Testis (tissue), 3 donors: ENCODE data around the gene HNRNPA3. TPM values are rescaled to one million over a fixed set of nuclear protein-coding genes. Genes with fewer than 3 reads are reported as not detected.
A peak's percentile ranks its signal among the peaks of the same experiment; 100 is the strongest.

ENCODE experiments used
- DNase-seq: peaks from one replicate; pipeline ENCODE4 v3.0.0-alpha.2; 2019
- H3K27ac ChIP-seq, 2 donors: fragments of 200-600 bp; sonication (generic); one replicate each; pipeline ENCODE4 v1.5.1; 2019
- H3K27me3 ChIP-seq: fragments of 200-600 bp; sonication (generic); one replicate; pipeline ENCODE4 v1.5.1; 2019
- H3K36me3 ChIP-seq: fragments of 200-600 bp; sonication (generic); one replicate; pipeline ENCODE4 v1.5.1; 2017; ENCODE audit warnings: low read depth; ENCODE audit errors: missing control alignments
- H3K4me1 ChIP-seq: fragments of 200-600 bp; sonication (generic); one replicate; pipeline ENCODE4 v1.5.1; 2019
- H3K4me3 ChIP-seq, 2 donors: fragments of 200-600 bp; sonication (generic); one replicate each; pipeline ENCODE4 v1.5.1; 2017 to 2019
- H3K9me3 ChIP-seq: fragments of 200-600 bp; sonication (generic); one replicate; pipeline ENCODE4 v1.5.1; 2017
- POLR2A ChIP-seq: fragments of 450-650 bp; IDR thresholded peaks from one replicate; pipeline ENCODE4 v1.6.1; 2017; ENCODE audit warnings: antibody characterized with exemption, mild to moderate bottlenecking, moderate library complexity
- WGBS, 2 donors: methylation state at CpG; one replicate each; pipeline ENCODE4 v1.1.5; 2018; 5-methylcytosine and 5-hydroxymethylcytosine counted together
- intact Hi-C: fragments of 100-400 bp; cut with DNase I; formaldehyde crosslinking; loops from one replicate; pipeline ENCODE4 v1.15.1; 2023; ENCODE audit warnings: low total_unique reads
- polyA plus RNA-seq: library from polyadenylated mRNA; stranded (reverse); fragments of 350-450 nt; fragmentation: Illumina TruSeq; extraction: RNeasy Lipid Tissue Mini Kit (QIAGEN cat#74804); gene quantifications from one replicate; pipeline ENCODE4 v1.2.3, GENCODE V29; 2014; ENCODE audit warnings: low read depth, low replicate concordance; ENCODE audit not compliant: insufficient read depth
- total RNA-seq, 2 donors: library from RNA; depleted of rRNA; stranded (reverse); fragments of >200 nt; gene quantifications; one replicate each; pipeline ENCODE4 v1.2.3, GENCODE V29; 2016
- TF ChIP-seq, protein P1 (sequence below), 3 experiments: fragments of 450-650 bp in 2 of 3; fragments of 200-600 bp in 1 of 3; sonication (generic) in 1 of 3; IDR thresholded peaks; one replicate each; pipeline ENCODE4 v1.5.1; 2016 to 2019; ENCODE audit warnings: antibody characterized with exemption in 3 of 3, mild to moderate bottlenecking in 2 of 3, moderate library complexity in 1 of 3

Gene HNRNPA3
- total and polyA plus RNA-seq, 3 donors from 2014 or later: 81.3 to 284 (median 103) TPM

DNA sequence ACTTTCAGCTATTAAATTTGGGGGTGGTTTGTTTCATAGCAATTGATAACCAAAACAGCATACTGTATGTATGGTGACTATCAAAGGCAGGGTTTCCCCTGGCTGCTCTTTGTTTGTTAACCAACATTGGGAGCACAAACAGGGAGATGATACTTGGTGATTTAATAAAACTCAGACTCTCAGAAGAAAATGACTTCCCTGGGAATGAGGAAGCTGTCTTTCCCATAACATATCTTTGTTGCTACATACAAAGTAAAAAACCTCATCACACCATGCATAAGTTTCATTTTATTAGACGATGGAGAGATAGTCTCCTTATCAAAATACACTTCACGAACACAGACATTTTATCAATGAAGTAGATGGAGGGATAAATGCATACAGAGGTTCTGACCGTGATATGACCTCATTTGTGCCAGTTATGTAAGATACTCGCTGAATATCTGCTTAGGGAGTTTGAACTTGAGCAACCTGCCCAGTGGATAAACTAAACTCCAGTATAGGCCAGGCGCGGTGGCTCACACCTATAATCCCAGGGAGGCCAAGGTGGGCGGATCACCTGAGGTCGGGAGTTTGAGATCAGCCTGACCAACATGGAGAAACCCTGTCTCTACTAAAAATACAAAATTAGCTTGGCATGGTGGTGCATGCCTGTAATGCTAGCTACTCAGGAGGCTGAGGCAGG lies 55.7 kb downstream of the HNRNPA3 start:
- no peak for TF ChIP-seq POLR2A
- TF ChIP-seq, protein P1, sequence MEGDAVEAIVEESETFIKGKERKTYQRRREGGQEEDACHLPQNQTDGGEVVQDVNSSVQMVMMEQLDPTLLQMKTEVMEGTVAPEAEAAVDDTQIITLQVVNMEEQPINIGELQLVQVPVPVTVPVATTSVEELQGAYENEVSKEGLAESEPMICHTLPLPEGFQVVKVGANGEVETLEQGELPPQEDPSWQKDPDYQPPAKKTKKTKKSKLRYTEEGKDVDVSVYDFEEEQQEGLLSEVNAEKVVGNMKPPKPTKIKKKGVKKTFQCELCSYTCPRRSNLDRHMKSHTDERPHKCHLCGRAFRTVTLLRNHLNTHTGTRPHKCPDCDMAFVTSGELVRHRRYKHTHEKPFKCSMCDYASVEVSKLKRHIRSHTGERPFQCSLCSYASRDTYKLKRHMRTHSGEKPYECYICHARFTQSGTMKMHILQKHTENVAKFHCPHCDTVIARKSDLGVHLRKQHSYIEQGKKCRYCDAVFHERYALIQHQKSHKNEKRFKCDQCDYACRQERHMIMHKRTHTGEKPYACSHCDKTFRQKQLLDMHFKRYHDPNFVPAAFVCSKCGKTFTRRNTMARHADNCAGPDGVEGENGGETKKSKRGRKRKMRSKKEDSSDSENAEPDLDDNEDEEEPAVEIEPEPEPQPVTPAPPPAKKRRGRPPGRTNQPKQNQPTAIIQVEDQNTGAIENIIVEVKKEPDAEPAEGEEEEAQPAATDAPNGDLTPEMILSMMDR (IDR thresholded peaks at IDR 0.05): no peak
- H3K4me1 ChIP-seq: peaks cover 32% of the 10 kb centered on the region
- no peaks in the 10 kb centered on the region for H3K27me3 ChIP-seq
- no peak overlapping the region for H3K27ac ChIP-seq
- 80 to 84% methylated on average over 8 of the region's 8 CpGs for WGBS, 2 donors
- DNase-seq: no peak
- intact Hi-C loops: loop anchor here (10.0 kb wide), 1 partner anchor 104 kb away; no protein-coding TSS in a partner anchor
- no peaks in the 10 kb centered on the region for H3K36me3 ChIP-seq
- H3K9me3 ChIP-seq: no peaks in the 10 kb centered on the region
- no peak overlapping the region for H3K4me3 ChIP-seq

DNA sequence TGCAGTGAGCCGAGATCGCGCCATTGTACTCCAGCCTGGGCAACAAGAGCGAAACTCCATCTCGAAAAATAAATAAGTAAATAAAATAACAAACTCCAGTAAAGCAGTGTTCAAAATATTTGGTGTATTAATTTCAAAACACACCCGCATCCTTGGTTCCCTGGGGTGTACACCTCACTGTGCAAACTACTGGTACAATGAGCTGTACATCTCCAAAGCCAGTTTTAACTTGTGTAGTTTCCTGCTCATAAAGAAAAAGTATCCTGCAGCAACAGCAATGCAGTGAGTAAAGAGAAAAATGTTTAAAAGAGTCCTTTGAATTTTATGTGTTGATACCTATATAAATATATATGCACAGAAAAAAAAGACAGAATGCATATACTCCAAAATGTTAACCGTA lies 56.3 kb downstream of the HNRNPA3 start:
- Histone ChIP-seq H3K36me3 (no peaks in the 10 kb centered on the region), H3K27ac (no peak overlapping the region), H3K27me3 (no peaks in the 10 kb centered on the region), H3K9me3 (no peaks in the 10 kb centered on the region), H3K4me1 (peaks cover 32% of the 10 kb centered on the region), H3K4me3 (no peak overlapping the region)
- intact Hi-C loops: loop anchor here (10.0 kb wide), 1 partner anchor 104 kb away; no protein-coding TSS in a partner anchor
- no peak for DNase-seq
- TF ChIP-seq POLR2A: no peak
- TF ChIP-seq, protein P1 (IDR thresholded peaks at IDR 0.05): no peak
- 95 to 96% methylated on average over 7 of the region's 7 CpGs for WGBS, 2 donors

DNA sequence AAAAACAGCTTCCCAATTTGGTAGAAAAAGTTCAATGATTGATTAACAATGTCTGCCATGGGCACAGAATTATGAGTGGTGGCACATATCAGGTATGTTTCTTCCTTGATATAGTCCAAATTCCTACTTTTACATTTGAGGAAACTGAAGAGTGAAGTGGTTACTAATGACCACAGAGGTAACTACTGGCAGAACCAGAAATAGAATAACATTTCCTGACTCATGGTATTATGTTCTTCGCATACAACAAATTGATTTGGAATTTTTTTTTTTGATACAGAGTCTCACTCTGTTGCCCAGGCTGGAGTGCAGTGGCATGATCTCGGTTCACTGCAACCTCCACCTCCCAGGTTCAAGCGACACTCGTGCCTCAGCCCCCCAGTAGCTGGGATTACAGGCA lies 57.9 kb downstream of the HNRNPA3 start:
- H3K27ac ChIP-seq: peak overlapping the region in 1 of 2 donors; percentile 13
- H3K4me1 ChIP-seq: peaks cover 29% of the 10 kb centered on the region

DNA sequence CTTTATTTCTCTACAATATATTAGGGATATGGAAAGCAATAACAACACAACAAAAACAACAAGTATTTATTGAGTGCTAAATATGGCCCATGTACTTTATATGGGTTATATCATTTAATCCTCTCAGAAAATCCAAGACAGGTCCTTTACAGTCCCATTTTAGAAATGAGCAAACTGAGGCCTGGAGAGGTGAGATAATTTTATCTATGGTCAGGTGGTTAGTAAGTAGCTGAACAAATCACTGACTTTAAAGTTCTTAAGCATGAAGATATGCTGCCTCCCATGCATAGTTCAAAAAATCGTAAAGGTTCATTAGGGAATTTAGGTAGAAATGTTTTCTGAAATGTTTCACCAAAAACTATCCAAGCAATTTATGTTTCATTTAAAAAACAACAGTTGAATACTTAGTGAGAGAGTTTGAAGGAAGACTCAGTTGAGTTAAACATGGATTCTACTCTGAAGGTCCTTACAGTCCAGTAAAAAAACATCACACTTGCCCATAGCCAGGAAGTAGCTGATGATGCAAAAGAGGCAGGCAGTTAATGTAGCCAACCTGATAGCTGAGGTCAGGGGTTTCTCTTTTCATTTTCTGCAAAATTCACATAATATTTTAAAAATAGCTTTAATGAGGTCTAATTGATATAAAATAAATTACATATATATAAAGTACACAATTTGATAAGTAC lies 59.5 kb downstream of the HNRNPA3 start:
- DNase-seq: no peak
- TF ChIP-seq, protein P1 (IDR thresholded peaks at IDR 0.05): no peak
- no peak for TF ChIP-seq POLR2A
- 93% methylated on average over 1 of the region's 1 CpG for WGBS, 2 donors
- Histone ChIP-seq H3K27me3 (no peaks in the 10 kb centered on the region), H3K36me3 (no peaks in the 10 kb centered on the region), H3K9me3 (no peaks in the 10 kb centered on the region), H3K4me3 (no peak overlapping the region), H3K4me1 (peaks cover 13% of the 10 kb centered on the region), H3K27ac (peak overlapping the region in 1 of 2 donors; percentile 5)
- intact Hi-C loops: no loop called here

More for the DNA sequence above, 57.9 kb downstream of the HNRNPA3 start:
- 88 to 90% methylated on average over 4 of the region's 4 CpGs for WGBS, 2 donors
- no peaks in the 10 kb centered on the region for H3K9me3 ChIP-seq
- TF ChIP-seq, protein P1 (IDR thresholded peaks at IDR 0.05): no peak
- no peak for TF ChIP-seq POLR2A
- H3K4me3 ChIP-seq: no peak overlapping the region
- intact Hi-C loops: no loop called here
- DNase-seq: no peak
- no peaks in the 10 kb centered on the region for H3K36me3 ChIP-seq
- H3K27me3 ChIP-seq: no peaks in the 10 kb centered on the region
